ENCODE results near the gene PDE6A.

GRCh38 chr5:149820536-149821510 is 123.8 kb downstream of the PDE6A start:
- TF ChIP-seq CTCF (conservative IDR thresholded peaks at IDR 0.05; ENCODE audit: low read length) (no peak), EZH2phosphoT487 (IDR thresholded peaks at IDR 0.05; ENCODE audit: borderline replicate concordance, low read depth, low read length) (no peak)

Data from OCI-LY7 (cell line).